ENCODE data around the gene BAAT.

Gene BAAT

DNA sequence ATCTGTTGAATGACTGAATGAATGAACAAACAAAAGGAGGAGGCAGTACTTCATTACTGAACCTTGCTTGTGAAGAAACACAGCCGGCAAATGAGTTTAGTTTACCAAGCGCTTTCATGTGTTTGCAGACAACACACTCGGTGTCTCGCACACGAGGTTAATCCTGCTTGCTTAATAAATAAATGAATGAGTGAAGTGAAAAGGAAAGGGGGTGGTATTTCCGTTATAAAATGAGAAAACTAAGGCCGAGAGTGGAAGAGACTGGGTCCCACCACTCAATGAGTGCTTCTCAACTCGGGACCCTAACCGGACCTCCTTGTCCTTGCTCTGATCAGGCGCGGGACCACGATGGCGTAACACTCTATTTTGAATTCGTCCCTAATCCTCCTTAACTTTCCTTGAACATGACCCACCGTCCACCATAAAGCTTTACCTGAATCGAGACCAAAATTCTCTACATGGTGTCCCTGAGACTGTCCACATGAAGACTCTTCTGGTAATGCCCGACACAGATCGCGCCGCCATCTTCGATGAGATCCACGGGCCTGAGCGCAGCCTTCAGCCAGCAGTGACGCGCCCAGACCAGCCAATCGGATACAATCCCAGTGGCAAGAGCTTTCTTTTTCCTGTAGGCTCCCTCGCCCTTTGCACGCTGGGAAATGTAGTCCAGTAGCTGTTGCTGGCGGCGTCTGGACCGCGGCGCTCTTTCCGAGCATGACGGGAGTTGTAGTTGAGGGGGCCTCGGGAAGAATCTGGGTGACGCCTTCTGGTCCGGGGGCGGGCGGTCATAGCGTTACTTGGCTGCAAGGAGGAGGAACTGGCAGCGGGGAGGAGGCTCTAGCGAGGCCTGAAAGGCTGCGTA is 13.5 kb upstream of the BAAT start, which contains the start of the genes MRPL50 and ZNF189:
TSS of gene MRPL50 (minus strand) at position 551 of the 862 bp plus-strand sequence. CDS start at position 525, 26 bp downstream.
TSS of gene ZNF189 (plus strand) at position 784 of the 862 bp plus-strand sequence. CDS start 306 bp downstream, outside the sequence.
- TF ChIP-seq CTCF (IDR thresholded peaks at IDR 0.05; ENCODE audit: low read depth, low read length) = no peak
- DNase-seq (ENCODE audit: extremely low read depth, low read depth) = peak; percentile 96

GRCh38 chr9:101397746-101398067 is 12.9 kb upstream of the BAAT start:
- no peak for DNase-seq (ENCODE audit: extremely low read depth, low read depth)
- TF ChIP-seq CTCF (IDR thresholded peaks at IDR 0.05; ENCODE audit: low read depth, low read length) = no peak

DNA sequence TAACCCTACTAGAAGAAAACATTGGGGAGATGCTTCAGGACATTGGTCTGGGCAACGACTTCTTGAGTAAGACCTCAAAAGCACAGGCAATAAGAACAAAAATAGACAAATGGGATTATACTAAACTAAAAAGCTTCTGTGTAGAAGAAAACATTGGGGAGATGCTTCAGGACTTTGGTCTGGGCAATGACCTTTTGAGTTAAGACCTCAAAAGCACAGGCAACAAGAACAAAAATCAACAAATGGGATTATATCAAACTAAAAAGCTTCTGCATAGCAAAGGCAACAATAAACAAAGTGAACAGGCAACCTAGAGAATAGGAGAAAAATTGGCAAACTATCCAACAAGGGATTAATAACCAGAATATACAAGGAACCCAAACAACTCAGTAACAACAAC is 9.9 kb upstream of the BAAT start:
- no peak for TF ChIP-seq CTCF (IDR thresholded peaks at IDR 0.05; ENCODE audit: low read depth, low read length)
- no peak for DNase-seq (ENCODE audit: extremely low read depth, low read depth)

GRCh38 chr9:101393135-101393534 is 8.3 kb upstream of the BAAT start:
- TF ChIP-seq CTCF (IDR thresholded peaks at IDR 0.05; ENCODE audit: low read depth, low read length) = no peak

DNA sequence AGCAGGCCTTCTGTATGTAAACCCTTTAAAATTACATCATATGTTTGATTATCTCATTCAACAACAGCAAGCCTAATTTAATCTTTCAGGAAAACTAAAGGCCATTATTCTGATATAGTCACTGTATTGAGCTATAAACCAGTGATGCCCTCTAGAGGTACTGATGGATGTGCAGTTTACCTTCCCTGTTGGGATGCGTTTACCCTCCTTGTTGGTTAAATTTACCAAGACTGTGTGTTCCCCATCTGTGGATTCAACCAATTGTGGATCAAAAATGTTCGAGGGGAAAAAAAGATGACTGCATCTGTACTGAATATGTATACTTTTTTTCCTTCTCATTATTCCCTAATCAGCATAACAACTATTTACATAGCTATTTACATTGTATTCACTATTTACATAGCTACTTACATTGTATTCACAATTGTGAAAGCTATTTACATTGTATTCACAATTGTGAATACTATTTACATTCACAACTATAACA is 3.7 kb upstream of the BAAT start:
- no peak for DNase-seq (ENCODE audit: extremely low read depth, low read depth)
- TF ChIP-seq CTCF (IDR thresholded peaks at IDR 0.05; ENCODE audit: low read depth, low read length) = peak; percentile 24

More at GRCh38 chr9:101393135-101393534, 8.3 kb upstream of the BAAT start:
- no peak for DNase-seq (ENCODE audit: extremely low read depth, low read depth)

GRCh38 chr9:101387871-101388506 is 3.2 kb upstream of the BAAT start:
- DNase-seq (ENCODE audit: extremely low read depth, low read depth) = no peak
- TF ChIP-seq CTCF (IDR thresholded peaks at IDR 0.05; ENCODE audit: low read depth, low read length) = peak; percentile 68

GRCh38 chr9:101383361-101383760 is 1.4 kb downstream of the BAAT start:
- DNase-seq (ENCODE audit: extremely low read depth, low read depth) = no peak
- TF ChIP-seq CTCF (IDR thresholded peaks at IDR 0.05; ENCODE audit: low read depth, low read length) = no peak

Data from AG09319 (cell line).